ENCODE measurements around the gene C15orf39.

Gene C15orf39

DNA sequence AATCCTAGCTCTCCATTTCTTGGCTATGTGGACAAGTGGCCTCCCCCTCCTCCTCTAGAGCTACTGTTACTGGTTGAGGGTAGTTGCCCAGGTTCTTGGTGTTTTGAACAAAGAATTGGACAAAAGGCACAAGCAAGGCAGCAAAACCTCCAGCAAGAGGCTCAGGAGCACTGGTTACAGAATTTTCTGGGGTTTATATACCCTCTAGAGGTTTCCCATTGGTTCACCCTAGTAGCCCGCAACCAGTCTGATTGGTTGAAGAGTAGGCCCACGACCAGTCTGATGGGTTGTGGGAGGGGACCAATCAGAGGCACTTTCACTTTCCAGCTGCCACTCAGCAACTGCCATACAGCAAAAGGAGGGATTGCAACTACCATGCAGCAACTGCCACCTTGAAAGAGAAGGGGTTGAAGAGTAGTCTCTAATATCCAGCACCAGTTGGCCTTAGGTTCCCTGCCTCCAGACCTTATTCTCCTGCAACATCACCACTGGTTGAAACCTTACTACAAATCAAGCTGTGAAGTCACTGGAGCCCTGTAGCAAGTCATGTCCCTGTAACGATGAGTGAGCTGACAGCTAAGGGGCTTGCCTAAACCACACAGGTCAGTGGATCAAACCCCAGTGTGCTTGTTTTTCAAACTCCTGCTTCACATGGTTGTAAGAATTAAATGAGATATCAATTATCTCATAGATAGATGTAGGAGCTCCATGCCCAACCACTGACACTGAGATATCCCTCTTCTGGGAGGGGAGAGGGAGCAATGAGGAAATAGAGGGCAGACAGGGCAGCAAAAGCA is 2.9 kb upstream of the C15orf39 start:
- no peak for DNase-seq

DNA sequence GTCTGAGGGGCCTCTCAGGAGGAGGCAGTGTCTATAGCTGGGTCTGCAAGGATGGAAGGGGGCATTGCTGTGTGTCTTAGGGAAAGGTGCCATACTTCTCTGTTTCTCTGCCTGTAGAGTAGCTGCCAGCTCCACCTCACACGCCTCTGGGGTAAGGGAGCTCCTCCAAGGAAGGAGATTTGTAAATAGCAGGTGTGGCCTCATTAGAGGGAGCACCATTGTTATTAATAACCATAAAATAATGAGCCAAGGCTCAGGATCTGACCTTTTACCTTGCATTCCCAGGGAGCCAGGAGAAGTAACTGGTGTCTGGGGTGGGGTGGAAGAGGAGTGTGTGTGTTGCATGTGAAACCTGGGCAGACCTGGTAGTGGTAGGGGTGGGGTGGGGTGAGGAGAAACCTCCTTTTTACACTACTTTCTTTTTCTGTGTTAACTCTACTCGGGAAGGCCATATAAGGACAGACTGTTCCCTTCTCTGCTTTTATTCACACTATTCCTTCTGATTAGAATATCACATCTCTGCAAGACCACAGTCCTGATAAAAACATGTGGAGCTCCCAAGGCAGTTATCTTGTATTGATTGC is 2.2 kb upstream of the C15orf39 start:
- no peak for DNase-seq

DNA sequence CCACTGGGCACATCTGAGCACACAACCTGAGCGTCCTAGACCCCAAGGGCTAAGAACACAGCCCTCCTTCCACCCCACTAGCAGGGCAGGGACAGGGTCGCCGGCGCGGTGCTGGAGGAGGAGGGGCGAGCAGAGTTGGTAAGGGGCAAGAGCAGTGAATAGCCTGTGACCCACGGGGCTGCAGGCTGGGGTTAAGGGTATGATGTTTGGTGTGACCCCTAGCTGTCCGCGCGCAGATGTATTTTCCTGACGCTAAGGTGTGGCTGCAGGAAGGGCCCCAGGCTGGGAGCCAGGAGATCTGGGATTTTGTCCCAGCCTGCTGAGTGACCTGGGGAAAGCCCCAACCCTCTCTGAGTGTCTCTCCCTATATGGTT is 1.3 kb upstream of the C15orf39 start:
- DNase-seq: no peak

- DNase-seq: no peak
These were observed 692 bp upstream of the C15orf39 start for GRCh38 chr15:75200765-75201615.

DNA sequence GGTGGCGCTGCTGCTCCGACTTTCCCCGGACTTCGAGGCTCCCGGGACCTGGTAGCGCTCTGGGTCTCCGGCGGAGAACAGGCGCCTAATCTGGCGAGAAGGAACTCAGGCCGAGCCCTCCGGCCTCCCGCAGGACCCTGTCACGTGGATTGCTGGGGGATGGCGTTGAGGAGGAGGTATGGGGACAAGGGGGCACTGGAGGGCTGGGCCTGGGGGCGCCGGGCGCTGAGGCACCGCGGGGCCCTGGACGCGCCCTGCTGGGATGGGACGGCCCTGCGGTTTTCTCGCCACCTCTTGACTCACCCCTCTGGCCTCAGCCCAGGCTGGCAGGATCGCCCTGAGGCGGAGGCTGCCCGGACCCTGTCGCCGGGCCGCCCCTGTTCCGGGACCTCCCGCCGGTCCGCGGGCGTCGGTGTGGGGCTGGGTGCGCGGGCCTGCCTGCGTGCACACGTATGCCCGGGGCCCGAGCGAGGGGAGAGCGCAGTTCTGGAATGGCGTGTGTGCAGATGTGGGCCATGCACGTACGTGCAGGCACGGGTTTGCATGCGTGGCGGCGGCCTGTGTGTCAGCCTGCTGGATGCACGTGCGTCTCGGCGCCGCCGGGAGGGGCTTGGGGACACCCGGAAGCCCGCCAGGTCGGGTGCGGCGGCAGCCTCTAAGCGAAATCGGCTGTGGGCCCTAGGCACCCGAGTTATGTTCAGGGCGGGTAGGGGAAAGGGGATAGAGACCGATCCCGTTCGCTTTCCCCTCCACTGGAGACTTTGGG is 752 bp downstream of the C15orf39 start:
- peak; percentile 56 for DNase-seq

- DNase-seq: no peak
These were observed 1.6 kb downstream of the C15orf39 start for GRCh38 chr15:75203017-75203907.

DNA sequence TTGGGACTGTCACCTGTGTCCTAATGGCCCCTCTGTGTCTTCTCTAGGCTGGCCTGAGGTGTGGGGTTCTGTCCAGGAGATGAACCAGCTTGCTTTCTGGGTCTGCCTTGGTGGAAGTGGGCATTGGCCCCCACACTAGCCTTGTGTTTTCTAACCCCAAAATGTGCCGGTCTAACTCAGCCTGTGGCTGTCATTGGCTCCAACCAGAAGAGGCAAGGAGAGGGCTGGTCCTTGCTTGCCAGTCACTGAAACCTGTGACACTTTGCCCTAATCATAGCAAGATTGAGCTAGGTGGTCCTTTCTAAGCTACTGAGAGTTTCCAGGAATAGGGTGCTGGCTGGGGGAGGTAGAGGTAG is 2.2 kb downstream of the C15orf39 start:
- no peak for DNase-seq

DNA sequence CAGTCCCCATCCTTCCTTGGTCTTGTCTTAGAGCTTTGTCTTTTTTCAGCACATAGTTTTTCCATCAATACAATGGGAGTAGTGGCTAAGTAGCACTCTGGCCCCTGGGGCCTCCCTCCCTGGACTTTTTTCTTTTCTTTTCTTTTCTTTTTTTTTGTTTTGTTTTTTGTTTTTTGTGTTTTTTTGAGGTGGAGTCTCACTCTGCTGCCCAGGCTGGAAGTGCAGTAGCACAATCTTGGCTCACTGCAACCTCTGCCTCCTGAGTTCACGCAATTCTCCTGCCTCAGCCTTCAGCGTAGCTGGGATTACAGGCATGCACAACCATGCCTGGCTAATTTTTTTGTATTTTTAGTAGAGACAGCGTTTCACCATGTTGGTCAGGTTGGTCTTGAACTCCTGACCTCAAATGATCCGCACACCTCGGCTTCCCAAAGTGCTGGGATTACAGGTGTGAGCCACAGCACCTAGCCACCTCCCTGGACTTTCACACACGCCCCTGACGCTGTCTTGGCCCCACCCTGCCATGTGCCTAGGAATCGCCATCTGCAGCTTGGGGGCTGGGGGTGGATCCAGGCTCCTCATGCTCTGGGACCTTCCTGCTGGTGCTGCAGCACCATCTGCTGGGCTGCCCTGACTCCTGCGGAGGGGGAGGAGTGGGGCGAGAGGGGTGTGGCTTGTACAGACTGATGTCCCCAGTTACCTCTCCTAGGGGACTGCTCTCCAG is 2.8 kb downstream of the C15orf39 start:
- peak; percentile 81 for DNase-seq

- no peak for DNase-seq
These were observed 3.3 kb downstream of the C15orf39 start for GRCh38 chr15:75205064-75205395.

GRCh38 chr15:75206006-75206405 is 4.3 kb downstream of the C15orf39 start:
- DNase-seq: no peak

GRCh38 chr15:75206803-75207617 is 5.3 kb downstream of the C15orf39 start:
- DNase-seq: no peak

DNA sequence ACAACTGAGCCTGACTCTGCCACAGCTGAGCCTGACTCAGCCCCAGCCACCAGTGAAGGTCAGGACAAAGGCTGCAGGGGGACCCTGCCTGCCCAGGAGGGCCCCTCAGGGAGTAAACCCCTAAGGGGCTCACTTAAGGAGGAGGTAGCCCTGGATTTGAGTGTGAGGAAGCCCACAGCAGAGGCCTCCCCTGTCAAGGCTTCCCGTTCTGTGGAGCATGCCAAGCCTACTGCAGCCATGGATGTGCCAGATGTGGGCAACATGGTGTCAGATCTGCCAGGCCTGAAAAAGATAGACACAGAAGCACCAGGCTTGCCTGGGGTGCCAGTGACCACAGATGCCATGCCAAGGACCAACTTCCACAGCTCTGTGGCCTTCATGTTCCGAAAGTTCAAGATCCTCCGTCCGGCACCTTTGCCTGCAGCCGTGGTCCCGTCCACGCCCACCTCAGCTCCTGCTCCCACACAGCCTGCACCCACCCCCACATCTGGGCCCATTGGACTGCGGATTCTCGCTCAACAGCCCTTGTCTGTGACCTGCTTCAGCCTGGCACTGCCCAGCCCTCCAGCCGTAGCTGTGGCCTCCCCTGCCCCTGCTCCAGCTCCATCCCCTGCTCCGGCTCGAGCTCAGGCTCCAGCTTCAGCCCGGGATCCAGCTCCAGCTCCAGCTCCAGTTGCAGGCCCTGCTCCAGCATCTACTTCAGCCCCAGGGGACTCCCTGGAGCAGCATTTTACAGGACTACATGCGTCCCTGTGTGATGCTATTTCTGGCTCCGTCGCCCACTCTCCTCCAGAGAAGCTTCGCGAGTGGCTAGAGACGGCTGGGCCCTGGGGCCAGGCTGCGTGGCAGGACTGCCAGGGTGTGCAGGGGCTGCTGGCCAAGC is 6.2 kb downstream of the C15orf39 start:
- no peak for DNase-seq

DNA sequence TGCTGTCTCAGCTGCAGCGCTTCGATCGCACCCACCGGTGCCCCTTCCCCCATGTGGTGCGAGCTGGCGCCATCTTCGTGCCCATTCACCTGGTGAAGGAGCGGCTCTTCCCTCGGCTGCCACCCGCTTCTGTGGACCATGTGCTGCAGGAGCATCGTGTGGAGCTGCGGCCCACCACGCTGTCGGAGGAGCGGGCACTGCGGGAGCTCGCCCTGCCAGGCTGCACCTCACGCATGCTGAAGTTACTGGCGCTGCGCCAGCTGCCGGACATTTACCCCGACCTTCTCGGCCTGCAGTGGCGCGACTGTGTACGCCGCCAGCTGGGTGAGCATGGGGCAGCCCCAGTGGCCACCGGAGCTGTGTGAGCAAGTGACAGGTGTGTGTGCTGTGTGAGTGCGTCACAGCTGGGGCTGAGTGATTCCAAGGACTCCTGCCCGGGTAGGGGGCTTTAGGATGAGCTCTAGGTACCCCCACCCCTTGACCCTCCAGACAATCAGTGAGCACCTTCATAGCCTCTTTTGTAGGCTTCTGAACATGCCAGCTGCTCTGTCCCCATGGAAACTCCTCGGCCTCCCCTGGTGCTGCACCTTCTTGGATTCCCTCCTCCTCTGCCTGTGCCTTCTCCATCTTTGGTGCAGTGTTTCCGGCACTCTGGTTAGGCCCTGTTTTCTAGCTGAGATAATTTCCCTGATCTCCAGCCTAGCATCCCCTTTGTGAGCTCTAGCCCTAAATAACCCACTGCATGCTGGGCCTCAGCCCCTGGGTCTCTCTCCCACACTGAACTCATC is 7.0 kb downstream of the C15orf39 start:
- DNase-seq: no peak

- no peak for DNase-seq
These were observed 7.6 kb downstream of the C15orf39 start for GRCh38 chr15:75209289-75209676.

DNA sequence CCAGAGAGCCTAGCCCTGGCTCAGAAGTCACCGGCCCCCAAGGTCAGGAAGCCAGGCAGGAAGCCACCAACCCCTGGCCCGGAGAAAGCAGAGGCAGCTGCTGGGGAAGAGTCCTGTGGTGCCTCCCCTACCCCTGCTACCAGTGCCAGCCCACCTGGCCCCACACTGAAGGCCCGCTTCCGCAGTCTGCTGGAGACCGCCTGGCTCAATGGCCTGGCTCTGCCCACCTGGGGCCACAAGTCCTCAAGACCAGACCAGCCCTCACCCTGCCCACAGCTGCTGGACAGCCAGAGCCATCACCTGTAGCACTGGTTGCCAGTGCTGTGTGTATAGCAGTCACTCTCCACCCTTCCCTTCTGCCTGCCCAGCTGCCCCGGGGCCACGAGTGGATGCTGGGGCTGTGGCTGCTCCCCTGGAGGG is 9.1 kb downstream of the C15orf39 start:
- DNase-seq: no peak

DNA sequence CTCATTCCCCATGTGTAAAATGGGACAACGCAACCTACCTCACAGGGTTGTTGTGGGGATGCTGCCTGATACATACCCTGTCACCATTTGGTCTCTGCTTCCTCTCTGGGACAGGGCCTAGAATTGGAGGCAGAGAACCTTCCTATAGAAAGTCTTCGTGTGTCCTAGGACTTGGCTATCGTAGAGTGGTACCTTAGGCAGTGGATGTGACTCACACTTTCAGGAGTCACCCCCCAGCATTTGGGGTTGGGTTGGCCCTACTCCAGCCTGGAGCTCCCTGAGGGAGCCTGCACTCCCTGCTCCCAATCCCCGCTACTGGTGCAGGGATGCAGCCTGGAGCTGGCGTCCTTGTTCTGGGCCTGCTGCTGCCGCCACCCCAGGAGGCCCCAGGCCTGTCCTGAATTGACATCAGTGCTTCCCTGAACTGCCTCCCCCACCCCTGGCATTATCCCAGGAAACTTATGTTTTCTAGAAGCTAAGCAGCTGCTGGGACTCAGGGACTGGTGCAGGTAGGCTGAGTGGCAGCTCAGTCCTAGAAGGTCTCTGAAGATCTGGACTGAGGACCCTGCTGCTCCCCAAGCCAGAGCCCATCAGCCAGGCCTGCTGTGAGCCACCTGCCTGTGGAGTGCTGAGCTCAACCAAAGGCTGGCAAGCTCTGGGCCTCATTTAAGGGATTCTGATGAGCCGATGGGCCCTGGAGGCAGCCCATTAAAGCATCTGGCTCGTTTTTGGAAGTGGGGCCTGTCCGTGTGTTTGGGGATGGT is 9.9 kb downstream of the C15orf39 start:
- no peak for DNase-seq

- DNase-seq: no peak
These were observed 10.6 kb downstream of the C15orf39 start for GRCh38 chr15:75212200-75212858.

Measured in T1000 (cell line).